Dermis blood vessel endothelial cell (primary cell): ENCODE results near the gene FGF11. TPM values are rescaled to one million over a fixed set of nuclear protein-coding genes. Genes with fewer than 3 reads are reported as not detected.
A peak's percentile ranks its signal among the peaks of the same experiment; 100 is the strongest.

Source experiments
- DNase-seq: peaks from one replicate; pipeline ENCODE4 v3.0.0; 2010
- total RNA-seq: library from RNA; depleted of rRNA; stranded (reverse); fragments of >200 nt; gene quantifications from 2 replicates; pipeline ENCODE4 v1.2.3, GENCODE V29; 2014

FGF11 gene
- total RNA-seq: 0.28 and 0.51 TPM in 2 replicates

DNA sequence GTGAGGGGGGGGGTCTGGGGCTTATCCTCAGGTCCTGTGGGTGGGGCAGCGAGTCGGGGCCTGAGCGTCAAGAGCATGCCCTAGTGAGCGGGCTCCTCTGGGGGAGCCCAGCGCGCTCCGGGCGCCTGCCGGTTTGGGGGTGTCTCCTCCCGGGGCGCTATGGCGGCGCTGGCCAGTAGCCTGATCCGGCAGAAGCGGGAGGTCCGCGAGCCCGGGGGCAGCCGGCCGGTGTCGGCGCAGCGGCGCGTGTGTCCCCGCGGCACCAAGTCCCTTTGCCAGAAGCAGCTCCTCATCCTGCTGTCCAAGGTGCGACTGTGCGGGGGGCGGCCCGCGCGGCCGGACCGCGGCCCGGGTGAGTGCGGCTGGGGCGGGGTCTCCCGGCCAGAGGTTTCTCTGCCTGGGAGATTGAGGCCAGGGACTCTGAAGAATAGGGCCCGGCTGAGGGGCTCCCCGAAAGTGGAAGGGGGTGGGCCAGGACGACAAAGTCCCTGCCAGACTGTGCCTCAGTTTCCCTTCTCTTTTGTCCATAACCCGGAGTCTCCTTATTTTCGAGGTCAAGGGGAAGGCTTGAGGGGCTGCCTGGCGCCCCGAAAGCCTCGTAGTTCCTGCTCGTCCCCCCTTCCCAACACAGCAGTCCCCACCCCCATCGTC is at the start of gene FGF11:
TSS of gene FGF11 (plus strand) at position 51 of the 651 bp plus-strand sequence. CDS start at position 160, 109 bp downstream.
- no peak for DNase-seq

DNA sequence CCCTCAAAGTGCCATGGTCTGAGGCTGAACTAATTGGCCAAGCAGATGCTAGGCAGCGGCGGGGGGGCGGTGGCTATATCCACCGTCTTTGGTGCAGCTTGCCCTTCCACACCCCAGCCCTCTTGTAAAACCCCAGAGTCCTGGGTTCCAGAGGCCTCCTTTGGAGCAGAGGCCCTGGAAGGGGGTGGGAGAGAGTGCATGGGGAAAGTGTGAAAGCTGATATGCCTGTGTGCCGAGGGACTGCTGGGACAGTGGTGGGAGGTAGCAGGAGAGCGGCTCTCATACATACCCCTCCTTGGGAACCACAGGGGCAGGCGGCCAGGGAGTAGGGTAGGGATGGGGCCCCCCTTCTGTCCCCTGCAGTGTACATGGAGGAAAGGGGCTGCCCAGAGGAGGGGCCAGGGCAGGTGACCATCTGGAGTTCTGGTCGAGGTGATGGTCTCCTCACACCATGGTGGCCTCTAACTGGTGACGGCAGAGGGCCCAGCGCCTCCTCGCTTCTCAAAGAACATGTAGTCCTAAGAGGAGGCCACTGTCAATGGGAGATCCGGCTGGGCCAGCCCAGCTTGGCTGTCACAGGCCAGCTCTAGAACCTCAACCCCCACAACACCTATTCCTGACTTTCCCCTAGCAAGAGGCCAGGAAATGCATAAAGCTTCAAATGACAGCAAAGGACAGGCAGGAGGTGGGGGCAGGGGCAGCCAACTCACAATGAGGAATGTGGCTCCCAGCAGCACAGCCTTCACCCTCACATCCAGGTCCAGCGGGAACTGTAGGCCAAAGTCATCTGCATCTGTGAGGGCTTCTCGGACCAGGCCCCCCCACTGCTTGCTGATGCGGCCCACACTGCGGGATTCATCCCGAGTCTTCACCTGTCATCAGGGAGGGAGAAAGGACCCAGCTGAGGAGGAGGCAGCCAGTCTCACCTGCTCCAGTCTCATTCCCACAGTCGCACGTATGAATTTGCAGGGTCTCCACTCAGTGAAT is 49.1 kb upstream of the FGF11 start:
- DNase-seq: no peak

- peak; percentile 54 for DNase-seq
Measured at GRCh38 chr17:7391307-7391706, 48.0 kb upstream of the FGF11 start.

- DNase-seq: no peak
Measured at GRCh38 chr17:7392696-7393612, 46.4 kb upstream of the FGF11 start.

DNA sequence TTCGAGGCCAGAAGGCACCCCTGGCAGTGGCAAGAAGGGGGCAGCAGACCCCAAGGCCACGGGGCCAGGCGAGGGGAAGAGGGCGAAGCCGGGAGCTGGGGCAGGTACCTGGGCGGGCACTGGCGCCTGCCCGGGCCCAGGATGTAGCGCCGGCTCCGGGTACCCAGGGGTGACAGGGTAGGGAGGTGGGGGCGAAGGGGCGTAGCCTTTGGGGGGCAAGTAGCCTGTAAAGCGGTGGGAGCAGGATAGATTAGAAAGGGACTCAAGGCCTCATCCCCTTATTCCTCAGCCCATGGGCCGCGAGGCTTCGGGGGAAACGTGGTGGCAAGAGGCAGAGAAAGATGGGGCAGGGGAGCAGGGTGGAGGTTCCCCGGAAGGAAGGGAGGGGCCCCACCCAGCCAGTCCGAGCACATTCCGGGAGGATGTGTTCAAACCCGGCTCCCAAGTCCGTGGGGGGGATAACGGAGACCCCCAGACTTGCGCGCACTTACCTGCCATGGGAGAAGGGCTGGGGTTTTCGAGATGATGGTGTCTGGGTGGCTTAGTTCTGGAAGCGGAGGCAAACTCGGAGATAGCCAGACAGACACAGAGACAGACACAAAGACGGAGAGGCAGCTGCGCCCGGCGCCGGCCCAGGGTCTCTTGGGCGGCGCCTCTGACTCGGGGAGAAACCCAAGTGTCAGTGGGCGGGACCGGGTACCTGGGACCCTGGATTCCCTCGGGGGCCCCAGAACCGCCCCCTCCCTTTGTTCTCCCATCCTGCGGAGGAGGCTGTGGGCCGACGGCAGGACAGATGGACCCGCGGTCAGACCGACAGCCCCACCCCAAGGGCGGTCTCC is 45.5 kb upstream of the FGF11 start:
- peak; percentile 30 for DNase-seq

DNA sequence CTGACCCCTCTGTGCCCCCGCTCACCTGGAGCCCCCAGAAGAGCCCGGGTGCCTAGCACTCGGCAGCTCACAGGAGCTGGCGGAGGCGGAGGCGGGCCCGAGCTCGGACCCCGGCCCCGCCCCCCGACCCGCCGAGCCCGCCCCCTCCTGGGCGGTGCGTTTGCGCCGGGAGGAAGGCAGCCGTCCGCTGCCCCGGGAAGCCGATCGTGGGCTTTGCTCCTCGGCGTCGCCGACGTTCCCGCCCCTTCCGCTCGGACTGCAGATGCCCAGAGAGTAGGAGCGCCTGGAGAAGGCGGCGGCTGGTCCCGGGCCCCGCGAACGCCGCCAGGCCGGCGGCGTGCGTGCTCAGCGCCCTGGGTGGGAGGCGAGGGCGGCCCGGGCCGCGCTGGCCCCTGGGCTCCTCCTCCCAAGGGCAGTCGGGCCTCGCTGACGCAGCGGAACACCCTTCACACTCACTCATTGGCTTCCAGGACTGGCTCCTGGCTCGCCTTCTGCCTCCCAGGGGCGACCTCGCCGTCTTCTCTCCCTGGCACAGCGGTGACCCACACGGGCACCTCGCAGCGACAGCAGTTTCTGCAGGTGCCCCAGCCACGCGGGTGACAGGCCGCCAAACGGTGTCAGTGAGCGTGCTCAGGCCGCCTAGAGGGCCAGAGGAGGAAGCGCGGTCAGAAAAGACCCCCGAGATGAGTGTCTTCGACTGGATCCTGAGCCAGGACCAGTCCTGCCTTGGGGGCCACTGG is 44.7 kb upstream of the FGF11 start, which contains the start of gene PLSCR3:
TSS of gene PLSCR3 (minus strand) at position 74 of the 740 bp plus-strand sequence. CDS start 415 bp downstream, outside the sequence.
- peak; percentile 88 for DNase-seq

DNA sequence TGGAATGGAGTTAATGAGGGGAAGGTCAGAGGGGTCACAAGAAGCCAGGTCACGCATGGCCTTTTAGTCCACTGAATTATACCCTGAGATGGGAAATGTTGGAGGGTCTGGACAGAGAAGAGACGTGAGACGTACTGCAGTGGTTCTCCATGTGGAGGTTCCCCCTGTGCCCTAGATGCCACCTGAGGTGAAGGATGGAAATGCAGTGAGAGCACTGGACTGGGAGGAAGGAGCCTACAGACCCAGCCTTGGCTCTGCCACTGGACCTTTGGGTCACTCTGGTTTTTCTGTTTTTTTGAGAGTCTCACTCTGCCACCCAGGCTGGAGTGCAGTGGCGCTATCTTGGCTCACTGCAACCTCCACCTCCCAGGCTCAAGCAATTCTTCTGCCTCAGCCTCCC is 43.2 kb upstream of the FGF11 start:
- no peak for DNase-seq

DNA sequence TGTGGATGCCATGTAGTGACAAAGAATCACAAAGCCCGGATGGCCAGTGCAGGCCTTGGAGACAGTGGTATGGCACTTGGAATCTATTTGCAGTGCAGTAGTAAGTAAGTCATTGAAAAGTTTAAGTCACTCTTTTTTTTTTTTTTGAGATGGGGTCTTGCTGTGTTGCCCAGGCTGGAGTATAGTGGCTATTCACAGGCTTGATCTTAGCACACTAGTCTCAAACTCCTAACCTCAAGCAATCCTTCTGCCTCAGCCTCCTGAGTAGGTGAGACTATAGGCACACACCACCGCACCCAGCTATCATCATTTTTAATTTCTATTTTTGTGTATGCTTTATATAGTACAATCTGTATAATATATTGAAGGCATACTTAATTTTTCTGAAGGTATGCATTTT is 40.7 kb upstream of the FGF11 start:
- no peak for DNase-seq

DNA sequence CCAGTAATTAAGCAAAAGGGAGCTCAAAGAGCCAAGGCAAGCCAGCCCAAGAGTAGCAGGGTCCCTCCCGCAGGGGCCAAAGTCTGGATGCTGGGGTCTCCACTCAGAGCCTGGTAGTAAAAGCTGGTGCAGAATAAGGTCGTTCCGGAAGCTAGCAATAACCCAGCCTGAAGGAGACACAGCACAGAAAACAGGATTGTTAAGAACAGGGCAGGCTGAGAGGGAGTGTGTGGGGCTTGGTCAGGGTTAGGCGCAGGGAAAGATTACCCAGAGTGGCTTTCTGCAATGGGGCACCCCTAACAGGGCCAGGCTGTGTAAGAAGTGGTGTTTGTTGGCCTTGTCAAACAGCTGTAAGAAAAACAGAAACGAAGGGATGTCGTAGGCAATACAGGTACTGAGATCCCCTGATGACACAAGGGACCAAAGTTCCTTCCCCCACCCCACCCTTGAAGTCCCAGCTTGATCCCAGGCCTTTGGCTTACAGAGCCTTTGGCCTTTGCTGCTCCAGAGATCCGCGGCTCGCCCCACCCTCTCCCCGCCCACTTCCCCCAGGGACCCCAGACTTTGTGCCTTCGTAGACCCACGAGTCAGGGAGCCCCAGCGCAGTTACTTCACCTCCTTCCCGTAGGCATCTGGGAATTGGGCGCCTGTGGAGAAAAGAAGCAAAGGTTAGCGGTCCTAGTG is 36.1 kb upstream of the FGF11 start:
- DNase-seq: no peak

DNA sequence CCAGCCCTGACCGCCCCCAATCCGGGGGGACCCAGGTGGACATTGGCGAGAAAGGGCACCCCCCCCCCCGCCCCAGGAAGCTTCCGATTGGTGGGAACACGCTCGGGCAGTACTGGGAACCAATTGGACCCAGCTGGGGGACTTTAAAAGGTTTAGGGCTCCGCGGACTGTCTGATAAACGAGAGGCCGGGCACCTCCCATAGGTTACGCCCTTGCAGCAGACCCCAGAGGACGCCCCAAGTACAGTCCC is 35.7 kb upstream of the FGF11 start:
- DNase-seq: no peak

DNA sequence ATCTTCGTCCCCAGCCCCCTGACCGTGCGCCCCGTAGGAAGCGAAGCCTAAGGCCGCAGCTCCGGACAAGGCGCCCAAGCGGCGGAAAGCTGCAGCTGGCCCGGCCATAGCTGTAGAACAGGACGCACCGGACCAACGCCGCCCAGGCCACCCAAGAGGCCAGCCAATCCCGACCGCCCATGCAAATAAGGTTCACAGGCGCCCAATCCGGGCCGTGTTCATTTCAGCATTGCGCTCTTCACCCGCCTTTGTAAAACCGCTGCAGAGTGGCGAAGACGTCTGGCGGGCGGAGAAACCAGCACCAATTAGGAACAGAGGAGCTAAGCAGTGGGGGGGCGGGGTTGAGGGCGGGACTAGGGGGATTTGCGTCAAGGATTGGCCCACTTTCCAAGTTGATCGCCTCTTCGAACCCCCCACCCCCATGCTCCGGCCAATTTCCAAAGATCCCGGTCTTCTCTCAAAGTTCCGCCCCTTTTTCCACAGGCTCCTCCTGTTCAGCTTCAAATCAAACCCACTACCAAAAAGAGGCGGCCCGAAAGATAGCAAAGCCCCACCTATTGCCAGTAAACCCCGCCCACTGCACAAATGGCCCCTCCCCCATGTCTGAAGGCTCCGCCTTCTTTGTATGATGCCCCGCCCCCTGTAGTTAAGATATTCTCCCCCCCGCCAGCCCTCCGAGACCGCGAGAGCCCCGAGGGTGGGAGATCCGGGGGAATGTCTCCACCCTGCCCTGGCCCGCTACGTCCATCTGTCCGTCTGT is 35.2 kb upstream of the FGF11 start, which contains the start of gene TMEM256:
TSS of gene TMEM256 (minus strand) at position 121 of the 760 bp plus-strand sequence. CDS start at position 108, 13 bp downstream.
- DNase-seq: peak; percentile 100

DNA sequence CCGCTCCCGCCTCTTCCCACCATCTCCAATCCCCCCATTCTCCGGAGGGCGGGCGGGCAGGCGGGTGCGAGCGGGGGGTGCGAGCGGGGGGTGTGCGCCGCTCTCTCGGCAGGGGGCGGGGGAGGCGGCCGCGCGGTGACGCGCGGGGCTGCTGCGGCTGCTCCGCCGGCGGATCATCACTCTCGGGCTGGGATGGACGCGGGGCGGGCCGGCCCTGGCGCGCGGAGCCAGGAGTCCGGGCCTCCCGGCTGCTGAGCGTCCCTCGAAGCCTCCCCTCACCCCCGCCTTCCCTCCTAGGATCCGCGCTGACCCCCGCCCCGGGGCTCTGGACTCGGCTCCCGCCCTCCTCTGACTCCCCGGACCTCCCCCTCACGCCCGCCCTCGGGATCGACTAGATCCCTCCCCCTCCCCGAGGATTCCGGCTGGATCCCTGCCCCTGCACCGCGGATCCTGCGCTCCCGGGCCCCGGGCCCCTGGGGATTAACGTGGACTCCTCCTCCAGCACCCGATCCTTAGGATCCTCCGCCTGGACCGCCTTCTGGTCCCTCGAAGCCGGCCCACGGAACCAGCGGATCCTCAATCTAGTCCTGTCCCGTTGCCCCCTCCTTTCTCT is 34.5 kb upstream of the FGF11 start:
- DNase-seq: peak; percentile 24

GRCh38 chr17:7405350-7406234 is 33.7 kb upstream of the FGF11 start:
- DNase-seq: no peak

GRCh38 chr17:7406235-7406825 is 33.0 kb upstream of the FGF11 start:
- no peak for DNase-seq

DNA sequence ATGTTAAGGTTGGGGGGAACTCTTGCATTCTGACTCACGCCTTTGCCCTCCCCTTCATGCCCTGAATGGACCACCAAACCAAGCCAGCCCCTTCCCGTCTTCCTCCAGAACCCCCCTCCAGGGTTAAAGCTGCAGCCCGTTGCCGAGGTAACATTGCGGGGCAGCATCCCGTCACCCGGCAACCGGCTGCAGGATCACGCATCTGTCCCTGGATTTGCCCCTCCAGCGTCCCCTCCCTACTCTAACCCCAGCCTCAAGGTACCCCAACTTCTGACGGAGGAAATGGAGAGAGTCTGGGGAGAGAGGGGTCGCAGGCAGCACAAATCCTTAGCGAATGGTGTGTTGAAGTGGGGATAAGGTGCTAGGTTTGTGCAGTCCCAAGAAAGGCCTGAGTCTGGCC is 32.2 kb upstream of the FGF11 start:
- DNase-seq: no peak

DNA sequence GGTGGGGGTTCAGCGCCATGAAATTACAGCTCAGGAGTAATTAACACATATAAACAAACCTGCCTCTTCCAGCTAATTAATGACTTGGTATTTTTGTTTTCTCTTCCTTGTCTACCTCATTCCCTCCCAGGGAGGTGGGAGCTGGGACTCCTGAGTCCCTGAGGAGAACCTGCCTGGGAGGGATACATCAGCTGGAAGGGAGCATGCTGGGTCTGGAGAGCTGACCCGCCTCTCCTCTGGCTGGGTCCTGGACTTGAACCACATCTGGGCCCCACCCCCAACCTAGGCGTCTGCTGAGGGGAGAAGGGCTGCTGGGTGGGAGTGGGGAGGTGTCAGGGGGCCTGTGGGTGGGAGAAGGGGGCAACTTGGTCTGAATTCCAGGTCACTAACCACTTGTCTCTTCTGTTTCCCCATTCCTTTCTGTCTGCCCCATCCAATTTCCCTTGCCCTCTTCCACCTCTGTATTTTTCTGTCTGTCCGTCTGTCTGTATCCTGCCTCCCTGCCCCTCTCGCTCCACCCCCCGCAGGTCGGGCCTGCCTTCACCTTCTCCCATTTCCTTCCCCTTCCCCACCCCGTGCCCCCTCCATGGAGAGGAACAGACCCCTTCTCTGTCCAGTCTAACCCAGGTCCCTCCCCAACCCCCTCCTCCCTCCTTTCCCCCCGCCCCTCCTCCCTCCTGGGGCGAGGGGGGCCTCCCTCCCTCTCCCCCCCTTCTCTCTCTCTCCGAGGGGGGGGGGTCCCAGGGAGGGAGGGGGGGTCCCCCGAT is 31.6 kb upstream of the FGF11 start, which contains the start of gene NLGN2:
TSS of gene NLGN2 (plus strand) at position 361 of the 767 bp plus-strand sequence. CDS start 411 bp downstream, outside the sequence.
- DNase-seq: no peak
